PC-9 (cell line): ENCODE measurements around the gene MDFIC2. TPM values are rescaled to one million over a fixed set of nuclear protein-coding genes. Genes with fewer than 3 reads are reported as not detected.

Source experiments
- BruUV-seq: library from RNA; stranded (reverse); fragments of 400-500 nt; replicated peaks from 2 replicates; lab custom pipeline; 2021; lab: Mats Ljungman, UMichigan
- CTCF ChIA-PET: fragments of 300-600 bp; sonication (Branson Sonifier 250); formaldehyde crosslinking; loops from one replicate; lab custom pipeline; 2022; ENCODE audit warnings: antibody characterized with exemption; lab: Charles Lee
- POLR2A ChIA-PET: fragments of 300-600 bp; sonication (Branson Sonifier 250); formaldehyde crosslinking; loops from one replicate; lab custom pipeline; 2022; ENCODE audit warnings: antibody characterized with exemption; ENCODE audit not compliant: unreplicated experiment; lab: Charles Lee
- DNase-seq, 2 experiments: peaks; one replicate each; pipeline versions ENCODE4 v3.0.0 to v3.0.0-alpha.2; 2015 to 2022; ENCODE audit warnings: mixed read lengths in 1 of 2
- H2AFZ ChIP-seq: fragments of 200-600 bp; sonication (generic); 2 replicates; pipeline ENCODE4 v1.8.1; 2017; ENCODE audit warnings: antibody characterized with exemption
- H3F3A ChIP-seq: fragments of 200-600 bp; sonication (generic); 2 replicates; pipeline ENCODE4 v1.8.1; 2017; ENCODE audit warnings: antibody characterized with exemption, mild to moderate bottlenecking, low read depth; ENCODE audit not compliant: insufficient read depth
- H3K27ac ChIP-seq: fragments of 200-600 bp; sonication (generic); 2 replicates; pipeline ENCODE4 v1.6.1; 2016; ENCODE audit warnings: mixed run types
- H3K27me3 ChIP-seq: fragments of 200-600 bp; sonication (generic); 2 replicates; pipeline ENCODE4 v1.6.1; 2016; ENCODE audit warnings: low read depth, mixed run types; ENCODE audit not compliant: insufficient read depth
- H3K36me3 ChIP-seq: fragments of 200-600 bp; sonication (generic); 2 replicates; pipeline ENCODE4 v1.6.1; 2016; ENCODE audit warnings: low read depth, mixed run types
- H3K4me1 ChIP-seq: fragments of 200-600 bp; sonication (generic); replicated peaks from 2 replicates; pipeline ENCODE4 v1.6.1; 2016; ENCODE audit warnings: mixed run types; ENCODE audit not compliant: insufficient read depth
- H3K4me2 ChIP-seq: fragments of 200-600 bp; sonication (generic); 2 replicates; pipeline ENCODE4 v1.6.1; 2017; ENCODE audit warnings: mixed run types
- H3K4me3 ChIP-seq: fragments of 200-600 bp; sonication (generic); 2 replicates; pipeline ENCODE4 v1.6.1; 2016; ENCODE audit warnings: mixed run types
- H3K79me2 ChIP-seq: fragments of 200-600 bp; sonication (generic); 2 replicates; pipeline ENCODE4 v1.6.1; 2017; ENCODE audit warnings: low read depth, mixed run types
- H3K9me2 ChIP-seq: fragments of 200-600 bp; sonication (generic); 2 replicates; pipeline ENCODE4 v1.8.1; 2017; ENCODE audit warnings: mild to moderate bottlenecking; ENCODE audit not compliant: insufficient read depth
- H3K9me3 ChIP-seq: fragments of 200-600 bp; sonication (generic); 2 replicates; pipeline ENCODE4 v1.8.1; 2016; ENCODE audit warnings: low read depth; ENCODE audit not compliant: insufficient read depth
- H4K20me1 ChIP-seq: fragments of 200-600 bp; sonication (generic); 2 replicates; pipeline ENCODE4 v1.8.1; 2017; ENCODE audit not compliant: insufficient read depth
- CTCF ChIP-seq: fragments of 200-600 bp; sonication (generic); conservative IDR thresholded peaks from 2 replicates; pipeline ENCODE4 v1.6.1; 2017; ENCODE audit warnings: mixed run types, antibody characterized with exemption, mild to moderate bottlenecking, moderate library complexity
- EZH2 ChIP-seq: fragments of 200-600 bp; sonication (generic); IDR thresholded peaks from 2 replicates; pipeline ENCODE4 v1.8.0; 2017; ENCODE audit warnings: antibody characterized with exemption, low read depth
- intact Hi-C: fragments of 100-400 bp; cut with micrococcal nuclease; formaldehyde crosslinking; loops from one replicate; pipeline ENCODE4 v1.10.0; 2022; ENCODE audit not compliant: unreplicated experiment
- total RNA-seq: library from RNA; stranded (reverse); gene quantifications from 2 replicates; pipeline ENCODE4 v1.2.3, GENCODE V29; 2021

The MDFIC2 gene
- total RNA-seq, 1 experiment from 2014 or later, result not detected

GRCh38 chr3:70242297-70242882 lies 70.0 kb downstream of the MDFIC2 start:
- POLR2A ChIA-PET, result no interaction called here
- Histone ChIP-seq H3K9me2 (no peaks in the 10 kb centered on the region), H3K27me3 (no peaks in the 10 kb centered on the region), H3K9me3 (no peaks in the 10 kb centered on the region), H3F3A (no peaks in the 10 kb centered on the region), H2AFZ (no peak overlapping the region), H3K79me2 (no peaks in the 10 kb centered on the region), H3K4me1 (no peaks in the 10 kb centered on the region), H3K36me3 (no peaks in the 10 kb centered on the region), H4K20me1 (no peaks in the 10 kb centered on the region), H3K27ac (no peak overlapping the region), H3K4me3 (no peak overlapping the region), H3K4me2 (no peak overlapping the region)
- intact Hi-C loops, result no loop called here
- DNase-seq, result no peak
- CTCF ChIA-PET, result no interaction called here
- no peak for TF ChIP-seq CTCF
- no peak for TF ChIP-seq EZH2
- no TSS peak for BruUV-seq

- H3F3A ChIP-seq, result no peaks in the 10 kb centered on the region
- ChIA-PET CTCF (no interaction called here), POLR2A (no interaction called here)
- H3K36me3 ChIP-seq, result no peaks in the 10 kb centered on the region
- H3K27me3 ChIP-seq, result peaks cover 6% of the 10 kb centered on the region; the same call in 1 of the 2 replicates
- no peaks in the 10 kb centered on the region for H3K9me3 ChIP-seq
- DNase-seq, result no peak
- no peak overlapping the region for H3K4me2 ChIP-seq
- H2AFZ ChIP-seq, result no peak overlapping the region
- no peaks in the 10 kb centered on the region for H3K79me2 ChIP-seq
- H3K9me2 ChIP-seq, result no peaks in the 10 kb centered on the region
- H3K27ac ChIP-seq, result no peak overlapping the region
- TF ChIP-seq EZH2 (no peak), CTCF (no peak)
- no peaks in the 10 kb centered on the region for H4K20me1 ChIP-seq
- no peak overlapping the region for H3K4me3 ChIP-seq
- intact Hi-C loops, result no loop called here
- H3K4me1 ChIP-seq, result no peaks in the 10 kb centered on the region
- BruUV-seq, result no TSS peak
These were observed 78.6 kb downstream of the MDFIC2 start for GRCh38 chr3:70233812-70234211.

GRCh38 chr3:70233112-70233511 lies 79.3 kb downstream of the MDFIC2 start:
- H2AFZ ChIP-seq, result no peak overlapping the region
- POLR2A ChIA-PET, result no interaction called here
- peaks cover 6% of the 10 kb centered on the region; the same call in 1 of the 2 replicates for H3K27me3 ChIP-seq
- no peaks in the 10 kb centered on the region for H4K20me1 ChIP-seq
- no peaks in the 10 kb centered on the region for H3K9me2 ChIP-seq
- H3F3A ChIP-seq, result no peaks in the 10 kb centered on the region
- H3K4me3 ChIP-seq, result no peak overlapping the region
- no peak for DNase-seq
- TF ChIP-seq EZH2 (no peak), CTCF (no peak)
- no peak overlapping the region for H3K27ac ChIP-seq
- no TSS peak for BruUV-seq
- no peaks in the 10 kb centered on the region for H3K79me2 ChIP-seq
- H3K4me1 ChIP-seq, result no peaks in the 10 kb centered on the region
- no peak overlapping the region for H3K4me2 ChIP-seq
- intact Hi-C loops, result no loop called here
- H3K9me3 ChIP-seq, result no peaks in the 10 kb centered on the region
- CTCF ChIA-PET, result no interaction called here
- H3K36me3 ChIP-seq, result no peaks in the 10 kb centered on the region
